Esophagus squamous epithelium (tissue), 5 donors: ENCODE results near the gene PDLIM3. TPM values are rescaled to one million over a fixed set of nuclear protein-coding genes. Genes with fewer than 3 reads are reported as not detected.

Source experiments
- DNase-seq: peaks from one replicate; lab custom pipeline; 2025; lab: John Stamatoyannopoulos, UW
- H3K27ac ChIP-seq, 4 donors: fragments of 200-600 bp; sonication (generic); one replicate each; pipeline ENCODE4 v1.5.1; 2016 to 2019; ENCODE audit warnings: mild to moderate bottlenecking in 1 of 4
- H3K27me3 ChIP-seq, 4 donors: fragments of 200-600 bp; sonication (generic); 1 replicate in 3 of 4; 2 replicates in 1 of 4; pipeline versions ENCODE4 v1.5.1 to v1.6.0; 2017 to 2021; ENCODE audit warnings: antibody characterized with exemption in 1 of 4
- H3K36me3 ChIP-seq, 3 donors: fragments of 200-600 bp; sonication (generic); one replicate each; pipeline ENCODE4 v1.5.1; 2016 to 2019
- H3K4me1 ChIP-seq, 3 donors: fragments of 200-600 bp; sonication (generic); one replicate each; pipeline ENCODE4 v1.5.1; 2017 to 2019
- H3K4me3 ChIP-seq, 4 donors: fragments of 200-600 bp; sonication (generic); 1 replicate in 3 of 4; 2 replicates in 1 of 4; pipeline ENCODE4 v1.5.1; 2016 to 2019; ENCODE audit warnings: mild to moderate bottlenecking in 2 of 4, moderate library complexity in 1 of 4
- H3K9me3 ChIP-seq, 3 donors: fragments of 200-600 bp; sonication (generic); one replicate each; pipeline ENCODE4 v1.5.1; 2016 to 2019
- POLR2A ChIP-seq, 4 donors: fragments of 450-650 bp; IDR thresholded peaks; one replicate each; pipeline ENCODE4 v1.6.1; 2017; ENCODE audit warnings: antibody characterized with exemption in 4 of 4, mild to moderate bottlenecking in 4 of 4, moderate library complexity in 3 of 4
- WGBS, 2 donors: methylation state at CpG; one replicate each; pipeline ENCODE4 v1.1.5; 2018; 5-methylcytosine and 5-hydroxymethylcytosine counted together
- intact Hi-C: fragments of 100-400 bp; cut with DNase I; formaldehyde crosslinking; loops from one replicate; pipeline ENCODE4 v1.15.0; 2022
- total RNA-seq, 4 donors: library from RNA; depleted of rRNA; stranded (reverse); fragments of >200 nt; gene quantifications; one replicate each; pipeline ENCODE4 v1.1.0, GENCODE V29; 2016
- TF ChIP-seq, protein P1 (sequence below), 6 experiments: fragments of 450-650 bp in 4 of 6; fragments of 200-600 bp in 2 of 6; sonication (generic) in 2 of 6; IDR thresholded peaks; one replicate each; pipeline ENCODE4 v1.5.1; 2016 to 2019; ENCODE audit warnings: antibody characterized with exemption in 6 of 6, mild to moderate bottlenecking in 4 of 6, moderate library complexity in 4 of 6
- donor health status: DM: yes; HTN: yes; CAD: no.

The PDLIM3 gene
- total RNA-seq, 4 donors from 2014 or later: 13.9 to 322 (median 44.6) TPM

DNA sequence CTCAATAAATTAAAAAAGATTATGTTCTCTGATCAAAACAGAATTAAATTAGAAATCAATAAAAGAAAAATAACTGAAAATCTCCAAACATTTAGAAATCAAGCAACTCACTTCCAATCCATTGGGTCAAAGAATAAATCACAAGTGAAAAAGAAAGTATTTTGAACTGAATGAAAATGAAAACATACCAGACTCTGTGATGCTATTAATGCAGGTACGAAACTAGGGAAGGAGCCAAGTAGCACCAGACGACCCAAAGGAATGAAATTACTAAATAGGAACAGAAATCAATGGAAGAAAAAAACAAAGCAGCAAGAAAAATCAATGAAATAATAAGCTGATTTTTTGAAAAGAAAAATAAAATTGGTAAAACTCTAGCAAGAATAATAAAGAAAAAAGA is 79.2 kb downstream of the PDLIM3 start:
- TF ChIP-seq, protein P1, sequence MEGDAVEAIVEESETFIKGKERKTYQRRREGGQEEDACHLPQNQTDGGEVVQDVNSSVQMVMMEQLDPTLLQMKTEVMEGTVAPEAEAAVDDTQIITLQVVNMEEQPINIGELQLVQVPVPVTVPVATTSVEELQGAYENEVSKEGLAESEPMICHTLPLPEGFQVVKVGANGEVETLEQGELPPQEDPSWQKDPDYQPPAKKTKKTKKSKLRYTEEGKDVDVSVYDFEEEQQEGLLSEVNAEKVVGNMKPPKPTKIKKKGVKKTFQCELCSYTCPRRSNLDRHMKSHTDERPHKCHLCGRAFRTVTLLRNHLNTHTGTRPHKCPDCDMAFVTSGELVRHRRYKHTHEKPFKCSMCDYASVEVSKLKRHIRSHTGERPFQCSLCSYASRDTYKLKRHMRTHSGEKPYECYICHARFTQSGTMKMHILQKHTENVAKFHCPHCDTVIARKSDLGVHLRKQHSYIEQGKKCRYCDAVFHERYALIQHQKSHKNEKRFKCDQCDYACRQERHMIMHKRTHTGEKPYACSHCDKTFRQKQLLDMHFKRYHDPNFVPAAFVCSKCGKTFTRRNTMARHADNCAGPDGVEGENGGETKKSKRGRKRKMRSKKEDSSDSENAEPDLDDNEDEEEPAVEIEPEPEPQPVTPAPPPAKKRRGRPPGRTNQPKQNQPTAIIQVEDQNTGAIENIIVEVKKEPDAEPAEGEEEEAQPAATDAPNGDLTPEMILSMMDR (IDR thresholded peaks at IDR 0.05): no peak
- no peak for TF ChIP-seq POLR2A (IDR thresholded peaks at IDR 0.05)
- WGBS, 2 donors: 15 to 30% methylated on average over 2 of the region's 2 CpGs

More for the DNA sequence above, 79.2 kb downstream of the PDLIM3 start:
- no peaks in the 10 kb centered on the region for H3K4me1 ChIP-seq
- H3K27me3 ChIP-seq: no peaks in the 10 kb centered on the region
- H3K36me3 ChIP-seq: no peaks in the 10 kb centered on the region
- no peaks in the 10 kb centered on the region for H3K9me3 ChIP-seq
- intact Hi-C loops: no loop called here
- no peak for DNase-seq
- no peak overlapping the region for H3K27ac ChIP-seq
- H3K4me3 ChIP-seq: no peak overlapping the region

Other genes starting within 250 kb of the PDLIM3 start
- under 1 TPM in 3 of 4 donors, not detected in 1; 0.08 to 0.57 (median 0.22) TPM for gene LRP2BP, start 139.6 kb downstream of the PDLIM3 start, total RNA-seq
- gene ANKRD37, start 138.7 kb downstream of the PDLIM3 start, total RNA-seq: 10 to 100 TPM in 1 of 4 donors, 1 to 10 TPM in 3; 4.7 to 40.1 (median 6.4) TPM
- gene UFSP2, start 109.5 kb downstream of the PDLIM3 start, total RNA-seq: 10 to 100 TPM; 20.0 to 32.4 (median 23.3) TPM
- gene CCDC110, start 63.8 kb downstream of the PDLIM3 start, total RNA-seq: 1 to 10 TPM in 3 of 4 donors, under 1 TPM in 1; 0.18 to 2.3 (median 1.3) TPM